DND-41 (cell line): ENCODE data around the gene TINAG.

Source experiments
- EZH2 ChIP-seq: IDR thresholded peaks from 3 replicates; pipeline ENCODE4 v1.6.1; 2012; ENCODE audit warnings: borderline replicate concordance, low read depth, mild to moderate bottlenecking, moderate library complexity, low read length, inconsistent platforms; ENCODE audit not compliant: severe bottlenecking
- TF ChIP-seq, protein P1 (sequence below): IDR thresholded peaks from 2 replicates; pipeline ENCODE4 v1.5.1; 2012; ENCODE audit warnings: borderline replicate concordance, low read length, moderate library complexity, mild to moderate bottlenecking; ENCODE audit not compliant: poor library complexity, severe bottlenecking; ENCODE audit errors: extremely low read depth

- TF ChIP-seq, protein P1, sequence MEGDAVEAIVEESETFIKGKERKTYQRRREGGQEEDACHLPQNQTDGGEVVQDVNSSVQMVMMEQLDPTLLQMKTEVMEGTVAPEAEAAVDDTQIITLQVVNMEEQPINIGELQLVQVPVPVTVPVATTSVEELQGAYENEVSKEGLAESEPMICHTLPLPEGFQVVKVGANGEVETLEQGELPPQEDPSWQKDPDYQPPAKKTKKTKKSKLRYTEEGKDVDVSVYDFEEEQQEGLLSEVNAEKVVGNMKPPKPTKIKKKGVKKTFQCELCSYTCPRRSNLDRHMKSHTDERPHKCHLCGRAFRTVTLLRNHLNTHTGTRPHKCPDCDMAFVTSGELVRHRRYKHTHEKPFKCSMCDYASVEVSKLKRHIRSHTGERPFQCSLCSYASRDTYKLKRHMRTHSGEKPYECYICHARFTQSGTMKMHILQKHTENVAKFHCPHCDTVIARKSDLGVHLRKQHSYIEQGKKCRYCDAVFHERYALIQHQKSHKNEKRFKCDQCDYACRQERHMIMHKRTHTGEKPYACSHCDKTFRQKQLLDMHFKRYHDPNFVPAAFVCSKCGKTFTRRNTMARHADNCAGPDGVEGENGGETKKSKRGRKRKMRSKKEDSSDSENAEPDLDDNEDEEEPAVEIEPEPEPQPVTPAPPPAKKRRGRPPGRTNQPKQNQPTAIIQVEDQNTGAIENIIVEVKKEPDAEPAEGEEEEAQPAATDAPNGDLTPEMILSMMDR = no peak
- TF ChIP-seq EZH2 = no peak
Measured at GRCh38 chr6:54262499-54262898, 45.7 kb upstream of the TINAG start.
